OCI-LY1 (cell line): ENCODE measurements around the gene DIP2C.

ENCODE experiments used
- CTCF ChIP-seq: fragments of 200-600 bp; sonication (generic), shearing (Covaris generic); IDR thresholded peaks from 2 replicates; pipeline ENCODE4 v1.5.1; 2017; ENCODE audit warnings: mild to moderate bottlenecking, antibody characterized with exemption, low read length, moderate library complexity, mixed read lengths
- EZH2 ChIP-seq: fragments of 200-600 bp; sonication (generic), shearing (Covaris generic); IDR thresholded peaks from 2 replicates; pipeline ENCODE4 v1.8.0; 2017; ENCODE audit warnings: borderline replicate concordance, mixed run types, mild to moderate bottlenecking, antibody characterized with exemption, low read length, moderate library complexity, mixed read lengths

- no peak for TF ChIP-seq CTCF
- TF ChIP-seq EZH2: no peak
Observed at GRCh38 chr10:395665-396064, 293.8 kb downstream of the DIP2C start.
